D721Med (cell line): Measurements from ENCODE around the gene MRPL38.
"Not testable (repeated sequence)": the region's sequence is repeated elsewhere in the genome, so short reads cannot be mapped to it uniquely, and the experiment has no call there.

Source experiments
- DNase-seq: peaks from one replicate; pipeline ENCODE4 v3.0.0; 2011; ENCODE audit warnings: low spot score; ENCODE audit not compliant: insufficient read length
- FAIRE-seq: peaks from 2 replicates; lab custom pipeline; 2011; peaks lifted over from hg19 to GRCh38; lab: Jason Lieb, UNC
- TF ChIP-seq, protein P1 (sequence below): IDR thresholded peaks from 2 replicates; pipeline ENCODE4 v1.5.1; 2012; ENCODE audit warnings: mild to moderate bottlenecking, control low read depth; ENCODE audit not compliant: insufficient read depth; ENCODE audit errors: missing control alignments

The MRPL38 gene

DNA sequence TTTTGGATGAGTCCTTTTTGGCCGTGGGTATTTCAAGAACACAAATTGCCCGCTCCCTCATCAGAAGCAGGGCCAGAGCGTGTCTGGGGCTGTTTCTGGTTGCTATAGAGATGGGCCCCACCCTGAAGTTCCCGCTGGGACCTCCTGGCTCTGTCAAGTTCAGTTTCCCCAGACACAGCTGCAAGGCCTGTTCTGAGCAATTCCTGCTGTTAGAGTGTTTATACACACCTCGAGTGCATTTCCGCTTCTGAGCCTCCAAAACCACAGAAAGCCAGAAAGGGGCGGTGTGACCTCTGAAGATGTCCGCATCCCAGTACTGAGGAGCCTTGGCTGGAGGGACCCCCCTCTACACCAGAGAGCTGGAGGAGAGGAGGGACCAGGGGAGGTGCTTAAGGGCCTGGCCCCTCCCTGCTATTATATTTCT, 40.2 kb downstream of the MRPL38 start:
- FAIRE-seq = no peak
- DNase-seq = peak; percentile 5
- TF ChIP-seq, protein P1, sequence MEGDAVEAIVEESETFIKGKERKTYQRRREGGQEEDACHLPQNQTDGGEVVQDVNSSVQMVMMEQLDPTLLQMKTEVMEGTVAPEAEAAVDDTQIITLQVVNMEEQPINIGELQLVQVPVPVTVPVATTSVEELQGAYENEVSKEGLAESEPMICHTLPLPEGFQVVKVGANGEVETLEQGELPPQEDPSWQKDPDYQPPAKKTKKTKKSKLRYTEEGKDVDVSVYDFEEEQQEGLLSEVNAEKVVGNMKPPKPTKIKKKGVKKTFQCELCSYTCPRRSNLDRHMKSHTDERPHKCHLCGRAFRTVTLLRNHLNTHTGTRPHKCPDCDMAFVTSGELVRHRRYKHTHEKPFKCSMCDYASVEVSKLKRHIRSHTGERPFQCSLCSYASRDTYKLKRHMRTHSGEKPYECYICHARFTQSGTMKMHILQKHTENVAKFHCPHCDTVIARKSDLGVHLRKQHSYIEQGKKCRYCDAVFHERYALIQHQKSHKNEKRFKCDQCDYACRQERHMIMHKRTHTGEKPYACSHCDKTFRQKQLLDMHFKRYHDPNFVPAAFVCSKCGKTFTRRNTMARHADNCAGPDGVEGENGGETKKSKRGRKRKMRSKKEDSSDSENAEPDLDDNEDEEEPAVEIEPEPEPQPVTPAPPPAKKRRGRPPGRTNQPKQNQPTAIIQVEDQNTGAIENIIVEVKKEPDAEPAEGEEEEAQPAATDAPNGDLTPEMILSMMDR = no peak

DNA sequence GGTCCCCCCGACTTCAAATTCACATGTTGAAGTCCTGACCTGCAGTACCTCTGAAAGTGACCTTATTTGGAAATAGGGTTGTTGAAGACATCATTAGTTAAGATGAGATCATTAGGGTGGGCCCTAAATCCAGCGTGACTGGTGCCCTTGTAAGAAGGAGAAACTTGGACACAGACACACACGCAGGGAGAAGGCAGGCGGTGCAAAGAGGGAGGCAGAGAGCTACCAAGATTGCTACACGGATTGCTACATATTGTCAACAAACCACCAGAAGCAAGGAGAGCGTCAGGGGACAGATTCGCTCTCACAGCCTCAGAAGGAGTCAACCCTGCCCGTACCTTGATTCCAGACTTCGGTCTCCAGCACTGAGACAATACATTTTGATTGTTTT, 42.8 kb downstream of the MRPL38 start:
- DNase-seq = no peak
- TF ChIP-seq, protein P1 = no peak
- FAIRE-seq = no peak

GRCh38 chr17:75859358-75859757, 45.3 kb downstream of the MRPL38 start:
- DNase-seq, FAIRE-seq: not testable (repeated sequence)

GRCh38 chr17:75856062-75856756, 48.5 kb downstream of the MRPL38 start:
- TF ChIP-seq, protein P1 = no peak
- FAIRE-seq (no peak), DNase-seq (no peak)

- TF ChIP-seq, protein P1 = peak; percentile 44
- DNase-seq = peak; percentile 98
- no peak for FAIRE-seq
Observed at GRCh38 chr17:75855310-75856061, 49.2 kb downstream of the MRPL38 start, which contains the start of gene WBP2. Gene WBP2, minus strand, starts transcription at chr17:75855335. Its CDS starts 38 bp downstream, at chr17:75855297.

DNA sequence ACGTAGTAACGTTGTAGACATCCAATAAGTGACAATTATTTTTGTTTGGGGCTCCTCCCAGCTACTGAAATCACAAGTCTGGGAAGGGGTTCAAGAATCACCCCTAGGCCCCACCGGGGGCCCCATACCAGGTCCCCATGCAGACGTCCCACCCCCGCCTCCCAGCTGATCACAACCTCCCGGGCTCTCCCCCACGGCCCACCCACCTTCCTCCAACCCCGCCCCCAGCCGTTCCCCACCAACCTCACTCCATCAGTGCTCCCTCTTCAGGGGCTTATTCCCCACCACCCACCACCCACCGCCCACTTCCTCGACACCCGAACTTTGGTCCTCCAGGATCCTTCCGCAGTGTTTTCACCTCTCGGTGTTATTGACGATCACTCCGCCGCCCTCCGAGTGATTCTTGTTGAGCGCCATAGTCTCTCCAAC, 49.8 kb downstream of the MRPL38 start:
- TF ChIP-seq, protein P1 = no peak
- FAIRE-seq (no peak), DNase-seq (no peak)

- no peak for DNase-seq
- no peak for FAIRE-seq
- TF ChIP-seq, protein P1 = no peak
Observed at GRCh38 chr17:75854101-75854748, 50.5 kb downstream of the MRPL38 start.
